ENCODE data around the gene RWDD4.

The RWDD4 gene

DNA sequence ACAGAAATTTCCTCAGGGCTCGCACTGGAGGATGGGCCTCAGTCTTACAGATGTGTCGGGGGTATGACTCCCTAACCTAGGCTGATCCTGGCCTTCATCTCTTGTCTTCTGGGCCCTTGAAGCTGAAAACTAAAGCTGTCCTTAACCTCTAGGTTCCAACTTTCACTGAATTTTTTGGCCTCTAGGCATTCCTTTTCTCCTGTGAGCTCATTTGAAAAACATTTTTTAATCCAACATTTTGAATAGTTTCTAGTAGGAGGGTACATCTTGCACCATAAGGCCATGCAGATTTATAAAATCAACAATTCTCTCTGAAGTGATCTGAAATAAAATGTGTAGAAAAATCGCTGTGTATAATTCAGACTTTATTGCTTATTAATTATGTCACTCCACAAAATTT is 19.7 kb downstream of the RWDD4 start:
- in situ Hi-C loops (cut with MboI; ENCODE audit: low sequenced_read_pairs, unreplicated experiment): no loop called here
- no peak for DNase-seq (ENCODE audit: low spot score)
- TF ChIP-seq, protein P1, sequence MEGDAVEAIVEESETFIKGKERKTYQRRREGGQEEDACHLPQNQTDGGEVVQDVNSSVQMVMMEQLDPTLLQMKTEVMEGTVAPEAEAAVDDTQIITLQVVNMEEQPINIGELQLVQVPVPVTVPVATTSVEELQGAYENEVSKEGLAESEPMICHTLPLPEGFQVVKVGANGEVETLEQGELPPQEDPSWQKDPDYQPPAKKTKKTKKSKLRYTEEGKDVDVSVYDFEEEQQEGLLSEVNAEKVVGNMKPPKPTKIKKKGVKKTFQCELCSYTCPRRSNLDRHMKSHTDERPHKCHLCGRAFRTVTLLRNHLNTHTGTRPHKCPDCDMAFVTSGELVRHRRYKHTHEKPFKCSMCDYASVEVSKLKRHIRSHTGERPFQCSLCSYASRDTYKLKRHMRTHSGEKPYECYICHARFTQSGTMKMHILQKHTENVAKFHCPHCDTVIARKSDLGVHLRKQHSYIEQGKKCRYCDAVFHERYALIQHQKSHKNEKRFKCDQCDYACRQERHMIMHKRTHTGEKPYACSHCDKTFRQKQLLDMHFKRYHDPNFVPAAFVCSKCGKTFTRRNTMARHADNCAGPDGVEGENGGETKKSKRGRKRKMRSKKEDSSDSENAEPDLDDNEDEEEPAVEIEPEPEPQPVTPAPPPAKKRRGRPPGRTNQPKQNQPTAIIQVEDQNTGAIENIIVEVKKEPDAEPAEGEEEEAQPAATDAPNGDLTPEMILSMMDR (IDR thresholded peaks at IDR 0.05; ENCODE audit: borderline replicate concordance, control extremely low read depth, extremely low read depth, insufficient read depth, missing control alignments): no peak

DNA sequence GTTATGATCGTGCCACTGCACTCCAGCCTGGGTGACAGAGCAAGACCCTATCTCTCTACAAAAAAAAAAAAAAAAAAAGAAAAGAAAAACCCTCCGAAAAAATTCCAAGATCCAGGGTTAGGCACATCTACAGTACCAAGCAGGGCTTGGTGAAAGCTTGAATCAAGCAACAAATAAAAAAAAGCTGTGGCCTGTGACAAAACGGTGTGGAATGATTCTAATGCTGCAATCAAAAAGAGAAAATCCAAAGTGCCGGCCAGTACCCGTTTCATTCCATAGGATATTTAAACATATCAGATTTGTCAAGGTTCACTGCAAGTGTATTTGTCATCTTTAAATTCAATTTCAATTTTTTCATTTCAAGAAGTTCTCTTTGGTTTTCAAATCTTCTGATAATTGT is 20.5 kb downstream of the RWDD4 start:
- no peak for DNase-seq (ENCODE audit: low spot score)
- TF ChIP-seq, protein P1 (IDR thresholded peaks at IDR 0.05; ENCODE audit: borderline replicate concordance, control extremely low read depth, extremely low read depth, insufficient read depth, missing control alignments): no peak
- in situ Hi-C loops (cut with MboI; ENCODE audit: low sequenced_read_pairs, unreplicated experiment): no loop called here

DNA sequence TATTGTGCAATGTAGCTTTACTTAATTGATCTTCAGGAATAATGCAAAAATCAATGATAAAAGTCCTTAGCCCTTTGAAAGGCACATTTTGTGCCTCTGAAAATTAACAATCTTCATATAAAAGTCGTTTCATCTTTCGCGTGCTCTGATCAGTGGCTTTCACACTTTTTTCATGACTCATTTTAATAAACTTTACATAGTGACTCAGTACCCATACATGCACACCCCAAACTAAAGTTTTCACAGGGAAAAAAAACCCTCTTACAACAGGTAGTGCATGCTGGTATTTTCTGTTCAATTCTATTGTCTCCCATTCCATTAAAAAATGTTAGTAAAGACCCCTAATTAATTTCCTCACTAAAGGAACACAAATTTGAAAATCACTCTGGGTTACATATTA is 21.5 kb downstream of the RWDD4 start:
- no peak for DNase-seq (ENCODE audit: low spot score)
- TF ChIP-seq, protein P1 (IDR thresholded peaks at IDR 0.05; ENCODE audit: borderline replicate concordance, control extremely low read depth, extremely low read depth, insufficient read depth, missing control alignments): no peak
- in situ Hi-C loops (cut with MboI; ENCODE audit: low sequenced_read_pairs, unreplicated experiment): no loop called here

DNA sequence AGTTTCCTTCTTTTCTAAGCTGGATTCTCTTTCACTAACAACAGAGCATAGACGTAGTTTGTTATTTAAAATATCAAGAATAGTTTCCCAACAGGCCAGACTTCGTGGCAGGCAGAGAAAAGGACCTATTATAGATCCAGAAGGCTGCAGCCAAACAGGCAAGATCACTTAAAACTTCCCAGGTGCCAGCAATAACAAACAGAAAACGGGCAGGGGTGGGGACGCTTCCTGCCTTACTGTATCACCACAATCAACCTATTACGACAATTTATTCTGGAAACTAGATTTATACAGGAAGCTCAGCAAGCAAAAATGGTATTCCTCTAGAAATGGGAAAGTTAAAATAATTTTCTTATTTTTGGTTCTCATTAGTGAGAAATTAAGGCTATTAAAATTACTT is 22.1 kb downstream of the RWDD4 start:
- TF ChIP-seq, protein P1 (IDR thresholded peaks at IDR 0.05; ENCODE audit: borderline replicate concordance, control extremely low read depth, extremely low read depth, insufficient read depth, missing control alignments): no peak
- no peak for DNase-seq (ENCODE audit: low spot score)
- in situ Hi-C loops (cut with MboI; ENCODE audit: low sequenced_read_pairs, unreplicated experiment): no loop called here

DNA sequence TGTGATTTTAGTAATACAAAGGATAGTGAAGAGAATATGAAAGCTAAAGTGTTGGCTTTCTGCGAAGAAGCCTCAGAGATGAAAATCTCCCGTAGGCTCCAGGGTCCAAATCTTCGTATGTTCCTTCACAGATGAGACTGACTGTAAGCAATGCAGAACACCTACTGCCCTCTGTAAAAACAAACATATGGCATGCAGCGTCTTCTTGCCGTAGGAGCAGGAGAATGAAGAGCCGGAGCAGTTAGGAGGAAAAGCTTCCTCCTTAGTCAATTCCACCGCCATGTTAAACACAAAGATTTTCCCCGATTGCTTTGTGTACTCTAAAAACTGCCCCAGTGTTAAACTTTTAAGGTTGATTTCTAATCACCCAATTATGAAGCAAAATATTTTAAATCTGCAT is 22.5 kb downstream of the RWDD4 start:
- no peak for DNase-seq (ENCODE audit: low spot score)
- TF ChIP-seq, protein P1 (IDR thresholded peaks at IDR 0.05; ENCODE audit: borderline replicate concordance, control extremely low read depth, extremely low read depth, insufficient read depth, missing control alignments): no peak
- in situ Hi-C loops (cut with MboI; ENCODE audit: low sequenced_read_pairs, unreplicated experiment): no loop called here

DNA sequence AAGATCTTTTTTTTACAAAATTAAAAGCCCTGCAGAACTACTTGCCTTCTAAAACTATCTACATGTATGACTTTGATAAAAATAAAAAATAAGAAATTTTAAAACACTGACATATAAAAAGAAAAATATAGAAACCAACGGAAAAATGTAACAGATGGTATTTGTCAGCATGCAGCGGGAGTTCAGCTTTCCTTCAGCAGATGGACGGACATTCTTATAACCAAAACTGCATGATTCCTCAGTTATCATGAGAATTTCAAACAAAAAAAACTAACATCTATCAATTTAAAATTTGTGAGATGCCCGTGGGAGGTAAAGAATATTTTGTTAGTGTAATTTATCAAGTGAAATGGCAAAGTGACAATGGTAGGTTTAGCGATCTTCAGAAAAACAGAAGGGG is 23.2 kb downstream of the RWDD4 start:
- TF ChIP-seq, protein P1 (IDR thresholded peaks at IDR 0.05; ENCODE audit: borderline replicate concordance, control extremely low read depth, extremely low read depth, insufficient read depth, missing control alignments): no peak
- in situ Hi-C loops (cut with MboI; ENCODE audit: low sequenced_read_pairs, unreplicated experiment): no loop called here
- no peak for DNase-seq (ENCODE audit: low spot score)

DNA sequence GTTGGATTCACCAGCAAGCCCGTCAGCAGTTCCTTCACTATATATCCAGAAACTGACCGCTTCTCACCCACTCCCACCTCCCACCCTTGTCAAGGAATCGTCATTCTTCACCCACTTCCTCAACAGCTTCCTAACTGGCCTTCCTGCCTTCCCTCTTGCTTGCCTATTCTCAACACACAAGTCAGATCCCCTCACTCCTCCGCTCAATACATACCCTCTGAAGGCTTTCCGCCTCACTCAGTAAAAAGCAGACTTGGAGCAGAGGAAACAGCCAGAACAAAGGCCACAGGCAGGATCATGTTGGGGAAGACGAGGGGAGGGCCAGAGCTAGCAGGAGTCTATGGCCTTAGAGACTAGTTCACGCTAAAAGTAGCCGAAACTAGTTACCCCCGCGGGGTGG is 23.7 kb downstream of the RWDD4 start:
- TF ChIP-seq, protein P1 (IDR thresholded peaks at IDR 0.05; ENCODE audit: borderline replicate concordance, control extremely low read depth, extremely low read depth, insufficient read depth, missing control alignments): no peak
- in situ Hi-C loops (cut with MboI; ENCODE audit: low sequenced_read_pairs, unreplicated experiment): no loop called here
- no peak for DNase-seq (ENCODE audit: low spot score)

All from GM13976 (cell line).